Measurements from ENCODE around the gene PCDHB7.
"Not testable (repeated sequence)": the region's sequence is repeated elsewhere in the genome, so short reads cannot be mapped to it uniquely, and the experiment has no call there.

The PCDHB7 gene

GRCh38 chr5:141223112-141223783 lies 50.8 kb downstream of the PCDHB7 start, which contains the start of gene PCDHB14:
PCDHB14 (plus strand) TSS chr5:141223343; CDS start chr5:141223506, 163 bp downstream.
- peak within 1 kb of the TSS; percentile 37 to 39 for H3K4me3 ChIP-seq (ENCODE audit: low read length in 2 of 2)
- H3K36me3 ChIP-seq (ENCODE audit: control insufficient read depth in 2 of 2, insufficient read depth in 2 of 2, low read length in 2 of 2), result no peaks in the 10 kb centered on the region
- no peaks in the 10 kb centered on the region for H3K27me3 ChIP-seq (ENCODE audit: control insufficient read depth in 2 of 2, insufficient read depth in 2 of 2, low read length in 2 of 2)
- H3K9me3 ChIP-seq (ENCODE audit: control insufficient read depth in 2 of 2, low read length in 2 of 2), result peaks cover 13 to 17% of the 10 kb centered on the region in 2 donors
- H3K4me1 ChIP-seq (ENCODE audit: control insufficient read depth in 2 of 2, insufficient read depth in 2 of 2, low read length in 2 of 2), result no peaks in the 10 kb centered on the region
- H3K9ac ChIP-seq (ENCODE audit: low read depth in 1 of 2, low read length in 2 of 2), result no peak within 1 kb of the TSS
- H3K27ac ChIP-seq (ENCODE audit: low read depth in 2 of 2, low read length in 2 of 2), result no peak within 1 kb of the TSS

GRCh38 chr5:141224844-141225243 lies 52.4 kb downstream of the PCDHB7 start:
- H3K9me3 ChIP-seq (ENCODE audit: control insufficient read depth in 2 of 2, low read length in 2 of 2), result peaks cover 13 to 16% of the 10 kb centered on the region in 2 donors
- not testable (repeated sequence) for H3K27ac ChIP-seq (ENCODE audit: low read depth in 2 of 2, low read length in 2 of 2); H3K4me3 ChIP-seq (ENCODE audit: low read length in 2 of 2); H3K9ac ChIP-seq (ENCODE audit: low read depth in 1 of 2, low read length in 2 of 2); H3K27me3 ChIP-seq (ENCODE audit: control insufficient read depth in 2 of 2, insufficient read depth in 2 of 2, low read length in 2 of 2); H3K4me1 ChIP-seq (ENCODE audit: control insufficient read depth in 2 of 2, insufficient read depth in 2 of 2, low read length in 2 of 2); H3K36me3 ChIP-seq (ENCODE audit: control insufficient read depth in 2 of 2, insufficient read depth in 2 of 2, low read length in 2 of 2)

- not testable (repeated sequence) for H3K27ac ChIP-seq (ENCODE audit: low read depth in 2 of 2, low read length in 2 of 2); H3K4me1 ChIP-seq (ENCODE audit: control insufficient read depth in 2 of 2, insufficient read depth in 2 of 2, low read length in 2 of 2); H3K9ac ChIP-seq (ENCODE audit: low read depth in 1 of 2, low read length in 2 of 2); H3K4me3 ChIP-seq (ENCODE audit: low read length in 2 of 2); H3K27me3 ChIP-seq (ENCODE audit: control insufficient read depth in 2 of 2, insufficient read depth in 2 of 2, low read length in 2 of 2); H3K36me3 ChIP-seq (ENCODE audit: control insufficient read depth in 2 of 2, insufficient read depth in 2 of 2, low read length in 2 of 2)
- H3K9me3 ChIP-seq (ENCODE audit: control insufficient read depth in 2 of 2, low read length in 2 of 2), result peaks cover 10 to 16% of the 10 kb centered on the region in 2 donors
Measured at GRCh38 chr5:141225421-141225820, 53.0 kb downstream of the PCDHB7 start.
